IPS DF 19.7 (cell line): ENCODE results near the gene FTO.

Experiments
- DNase-seq: peaks from one replicate; pipeline ENCODE4 v3.0.0-alpha.2; 2013; ENCODE audit warnings: low read depth, low spot score

The FTO gene

GRCh38 chr16:53998966-53999522 lies 295.1 kb downstream of the FTO start:
- DNase-seq, result no peak

- DNase-seq, result no peak
Measured at GRCh38 chr16:53999841-54000240, 295.9 kb downstream of the FTO start.

- DNase-seq, result no peak
Measured at GRCh38 chr16:54000361-54000760, 296.4 kb downstream of the FTO start.

- DNase-seq, result no peak
Measured at GRCh38 chr16:54006693-54007092, 302.7 kb downstream of the FTO start.

- no peak for DNase-seq
Measured at GRCh38 chr16:54007504-54007903, 303.5 kb downstream of the FTO start.

- no peak for DNase-seq
Measured at GRCh38 chr16:54009464-54010176, 305.7 kb downstream of the FTO start.

GRCh38 chr16:54015147-54015546 lies 311.2 kb downstream of the FTO start:
- DNase-seq, result no peak

- no peak for DNase-seq
Measured at GRCh38 chr16:54022362-54022761, 318.4 kb downstream of the FTO start.

- DNase-seq, result no peak
Measured at GRCh38 chr16:54026456-54026855, 322.5 kb downstream of the FTO start.

GRCh38 chr16:54027062-54027461 lies 323.1 kb downstream of the FTO start:
- no peak for DNase-seq

GRCh38 chr16:54027558-54027957 lies 323.6 kb downstream of the FTO start:
- DNase-seq, result no peak

- no peak for DNase-seq
Measured at GRCh38 chr16:54027995-54028394, 324.0 kb downstream of the FTO start.

- no peak for DNase-seq
Measured at GRCh38 chr16:54030451-54030850, 326.5 kb downstream of the FTO start.

- DNase-seq, result no peak
Measured at GRCh38 chr16:54031107-54031760, 327.3 kb downstream of the FTO start.

GRCh38 chr16:54033747-54034146 lies 329.8 kb downstream of the FTO start:
- no peak for DNase-seq

- DNase-seq, result no peak
Measured at GRCh38 chr16:54034684-54035083, 330.7 kb downstream of the FTO start.

GRCh38 chr16:54040480-54040879 lies 336.5 kb downstream of the FTO start:
- DNase-seq, result no peak

GRCh38 chr16:54040975-54041374 lies 337.0 kb downstream of the FTO start:
- DNase-seq, result no peak

- DNase-seq, result no peak
Measured at GRCh38 chr16:54048586-54049495, 344.9 kb downstream of the FTO start.

- DNase-seq, result peak; percentile 38
Measured at GRCh38 chr16:54049591-54050458, 345.9 kb downstream of the FTO start.
